Measurements from ENCODE around the gene SLIT1.

The SLIT1 gene

GRCh38 chr10:97117372-97117771 is 68.4 kb downstream of the SLIT1 start:
- in situ Hi-C loops (cut with MboI; ENCODE audit: low sequenced_read_pairs): no loop called here

GRCh38 chr10:97116462-97117162 is 69.1 kb downstream of the SLIT1 start:
- in situ Hi-C loops (cut with MboI; ENCODE audit: low sequenced_read_pairs): no loop called here

GRCh38 chr10:97115846-97116245 is 69.9 kb downstream of the SLIT1 start:
- in situ Hi-C loops (cut with MboI; ENCODE audit: low sequenced_read_pairs): no loop called here

GRCh38 chr10:97111615-97112014 is 74.1 kb downstream of the SLIT1 start:
- in situ Hi-C loops (cut with MboI; ENCODE audit: low sequenced_read_pairs): no loop called here

- in situ Hi-C loops (cut with MboI; ENCODE audit: low sequenced_read_pairs): no loop called here
Observed at GRCh38 chr10:97109547-97109946, 76.2 kb downstream of the SLIT1 start.

- in situ Hi-C loops (cut with MboI; ENCODE audit: low sequenced_read_pairs): no loop called here
Observed at GRCh38 chr10:97107551-97107950, 78.2 kb downstream of the SLIT1 start.

- in situ Hi-C loops (cut with MboI; ENCODE audit: low sequenced_read_pairs): no loop called here
Observed at GRCh38 chr10:97106207-97106606, 79.6 kb downstream of the SLIT1 start.

- in situ Hi-C loops (cut with MboI; ENCODE audit: low sequenced_read_pairs): no loop called here
Observed at GRCh38 chr10:97105303-97105702, 80.5 kb downstream of the SLIT1 start.

- in situ Hi-C loops (cut with MboI; ENCODE audit: low sequenced_read_pairs): no loop called here
Observed at GRCh38 chr10:97103316-97104080, 82.3 kb downstream of the SLIT1 start.

GRCh38 chr10:97102441-97102840 is 83.3 kb downstream of the SLIT1 start:
- in situ Hi-C loops (cut with MboI; ENCODE audit: low sequenced_read_pairs): no loop called here

- in situ Hi-C loops (cut with MboI; ENCODE audit: low sequenced_read_pairs): no loop called here
Observed at GRCh38 chr10:97101166-97101940, 84.4 kb downstream of the SLIT1 start.

GRCh38 chr10:97100657-97101056 is 85.1 kb downstream of the SLIT1 start:
- in situ Hi-C loops (cut with MboI; ENCODE audit: low sequenced_read_pairs): no loop called here

- in situ Hi-C loops (cut with MboI; ENCODE audit: low sequenced_read_pairs): no loop called here
Observed at GRCh38 chr10:97099868-97100267, 85.9 kb downstream of the SLIT1 start.

- in situ Hi-C loops (cut with MboI; ENCODE audit: low sequenced_read_pairs): no loop called here
Observed at GRCh38 chr10:97099089-97099488, 86.7 kb downstream of the SLIT1 start.

- in situ Hi-C loops (cut with MboI; ENCODE audit: low sequenced_read_pairs): no loop called here
Observed at GRCh38 chr10:97097084-97097433, 88.7 kb downstream of the SLIT1 start.

GRCh38 chr10:97096261-97097083 is 89.3 kb downstream of the SLIT1 start:
- in situ Hi-C loops (cut with MboI; ENCODE audit: low sequenced_read_pairs): no loop called here

- in situ Hi-C loops (cut with MboI; ENCODE audit: low sequenced_read_pairs): no loop called here
Observed at GRCh38 chr10:97095701-97096260, 90.0 kb downstream of the SLIT1 start.

GRCh38 chr10:97090644-97091043 is 95.1 kb downstream of the SLIT1 start:
- in situ Hi-C loops (cut with MboI; ENCODE audit: low sequenced_read_pairs): no loop called here

- in situ Hi-C loops (cut with MboI; ENCODE audit: low sequenced_read_pairs): no loop called here
Observed at GRCh38 chr10:97090035-97090434, 95.7 kb downstream of the SLIT1 start.

GRCh38 chr10:97089209-97089870 is 96.4 kb downstream of the SLIT1 start:
- in situ Hi-C loops (cut with MboI; ENCODE audit: low sequenced_read_pairs): no loop called here
